GM23338 (cell line): ENCODE measurements around the gene SLC6A8. TPM values are rescaled to one million over a fixed set of nuclear protein-coding genes. Genes with fewer than 3 reads are reported as not detected.

Experiments
- ATAC-seq: fragments of 200-7000 bp; cut with Tn5 transposase; 3 replicates; pipeline ENCODE4 v1.9.1; 2020
- DNase-seq: peaks from one replicate; pipeline ENCODE4 v3.0.0-alpha.2; 2015; ENCODE audit warnings: low spot score
- H2AFZ ChIP-seq: fragments of 200-600 bp; sonication (generic); 2 replicates; pipeline ENCODE4 v1.8.0; 2016; ENCODE audit warnings: antibody characterized with exemption, mild to moderate bottlenecking, moderate library complexity
- H3F3A ChIP-seq: fragments of 200-600 bp; sonication (generic); replicated peaks from 2 replicates; pipeline ENCODE4 v1.8.0; 2017; ENCODE audit warnings: antibody characterized with exemption, mixed run types, low read depth
- H3K27ac ChIP-seq: fragments of 200-600 bp; sonication (generic); 2 replicates; pipeline ENCODE4 v1.6.1; 2016; ENCODE audit warnings: low read depth
- H3K27me3 ChIP-seq: fragments of 200-600 bp; sonication (generic); 2 replicates; pipeline ENCODE4 v1.8.0; 2016; ENCODE audit warnings: mild to moderate bottlenecking, mixed run types, moderate library complexity; ENCODE audit not compliant: insufficient read depth
- H3K36me3 ChIP-seq: fragments of 200-600 bp; sonication (generic); 2 replicates; pipeline ENCODE4 v1.8.0; 2016; ENCODE audit warnings: mild to moderate bottlenecking; ENCODE audit not compliant: insufficient read depth
- H3K4me1 ChIP-seq: fragments of 200-600 bp; sonication (generic); 2 replicates; pipeline ENCODE4 v1.8.0; 2016; ENCODE audit warnings: mild to moderate bottlenecking, moderate library complexity; ENCODE audit not compliant: insufficient read depth
- H3K4me2 ChIP-seq: fragments of 200-600 bp; sonication (generic); 2 replicates; pipeline ENCODE4 v1.7.1; 2017; ENCODE audit warnings: mixed run types
- H3K4me3 ChIP-seq: fragments of 200-600 bp; sonication (generic); 2 replicates; pipeline ENCODE4 v1.6.1; 2016; ENCODE audit warnings: mixed run types
- H3K79me2 ChIP-seq: fragments of 200-600 bp; sonication (generic); replicated peaks from 2 replicates; pipeline ENCODE4 v1.8.0; 2017; ENCODE audit warnings: mild to moderate bottlenecking; ENCODE audit not compliant: insufficient read depth
- H3K9me2 ChIP-seq: fragments of 200-600 bp; sonication (generic); 2 replicates; pipeline ENCODE4 v1.8.0; 2017; ENCODE audit not compliant: insufficient read depth
- H4K20me1 ChIP-seq: fragments of 200-600 bp; sonication (generic); replicated peaks from 2 replicates; pipeline ENCODE4 v1.8.0; 2017; ENCODE audit warnings: mild to moderate bottlenecking; ENCODE audit not compliant: insufficient read depth
- H3K27ac Mint-ChIP-seq: 2 replicates; pipeline ENCODE4 v1.8.0; 2020; ENCODE audit warnings: inconsistent platforms, mild to moderate bottlenecking, moderate library complexity, mixed read lengths
- H3K27me3 Mint-ChIP-seq: 3 replicates; pipeline ENCODE4 v1.8.0; 2022; ENCODE audit warnings: low read depth, mild to moderate bottlenecking, moderate library complexity, mixed read lengths, inconsistent platforms; ENCODE audit not compliant: insufficient read depth, poor library complexity
- H3K36me3 Mint-ChIP-seq: 3 replicates; pipeline ENCODE4 v1.8.0; 2021; ENCODE audit warnings: low read depth, mild to moderate bottlenecking, inconsistent platforms, moderate library complexity, mixed read lengths
- H3K4me1 Mint-ChIP-seq: 3 replicates; pipeline ENCODE4 v1.8.0; 2020; ENCODE audit warnings: mild to moderate bottlenecking, inconsistent platforms, mixed read lengths
- H3K4me3 Mint-ChIP-seq: 3 replicates; pipeline ENCODE4 v1.8.0; 2021; ENCODE audit warnings: moderate library complexity, mild to moderate bottlenecking, inconsistent platforms, mixed read lengths
- H3K9me3 Mint-ChIP-seq: 3 replicates; pipeline ENCODE4 v1.8.0; 2020; ENCODE audit warnings: moderate library complexity, mild to moderate bottlenecking, inconsistent platforms, mixed read lengths
- CREB1 ChIP-seq: fragments of 250-450 bp; sonication (Bioruptor Pico); IDR thresholded peaks from 2 replicates; pipeline ENCODE4 v1.5.0; 2020; ENCODE audit warnings: low read depth, mild to moderate bottlenecking, moderate library complexity
- EZH2 ChIP-seq: fragments of 200-600 bp; sonication (generic); IDR thresholded peaks from one replicate; pipeline ENCODE4 v1.8.0; 2017; ENCODE audit warnings: antibody characterized with exemption, mild to moderate bottlenecking, low read depth; ENCODE audit not compliant: unreplicated experiment
- JUNB ChIP-seq: IDR thresholded peaks from one replicate; pipeline ENCODE4 v1.6.1; 2016; ENCODE audit warnings: antibody characterized with exemption; ENCODE audit not compliant: unreplicated experiment
- ZNF114 ChIP-seq: fragments of 250-450 bp; sonication (Bioruptor Pico); IDR thresholded peaks from 2 replicates; pipeline ENCODE4 v1.5.0; 2020; ENCODE audit warnings: mild to moderate bottlenecking, moderate library complexity
- ZNF331 ChIP-seq: fragments of 250-450 bp; sonication (Bioruptor Pico); IDR thresholded peaks from 2 replicates; pipeline ENCODE4 v1.5.0; 2020; ENCODE audit warnings: low read depth, mild to moderate bottlenecking, moderate library complexity
- polyA plus RNA-seq: library from polyadenylated mRNA; unstranded; fragments of >200 nt; fragmentation: Nextera tagmentation; extraction: Ambion mirVana; gene quantifications from 2 replicates; pipeline ENCODE4 v1.2.1, GENCODE V29; 2016
- total RNA-seq: library from RNA; depleted of rRNA; stranded (reverse); fragments of >200 nt; shearing (Covaris generic); gene quantifications from 2 replicates; pipeline ENCODE4 v1.2.3, GENCODE V29; 2014
- TF ChIP-seq, protein P1 (sequence below): IDR thresholded peaks from 2 replicates; pipeline ENCODE4 v1.6.1; 2016; ENCODE audit warnings: antibody characterized with exemption
- TF ChIP-seq, protein P2 (sequence below): fragments of 250-450 bp; sonication (Bioruptor Pico); IDR thresholded peaks from 2 replicates; pipeline ENCODE4 v1.5.0; 2020; ENCODE audit warnings: mild to moderate bottlenecking, moderate library complexity

Gene SLC6A8
- total and polyA plus RNA-seq, 2 experiments from 2014 or later: 19.5 to 68.6 TPM

DNA sequence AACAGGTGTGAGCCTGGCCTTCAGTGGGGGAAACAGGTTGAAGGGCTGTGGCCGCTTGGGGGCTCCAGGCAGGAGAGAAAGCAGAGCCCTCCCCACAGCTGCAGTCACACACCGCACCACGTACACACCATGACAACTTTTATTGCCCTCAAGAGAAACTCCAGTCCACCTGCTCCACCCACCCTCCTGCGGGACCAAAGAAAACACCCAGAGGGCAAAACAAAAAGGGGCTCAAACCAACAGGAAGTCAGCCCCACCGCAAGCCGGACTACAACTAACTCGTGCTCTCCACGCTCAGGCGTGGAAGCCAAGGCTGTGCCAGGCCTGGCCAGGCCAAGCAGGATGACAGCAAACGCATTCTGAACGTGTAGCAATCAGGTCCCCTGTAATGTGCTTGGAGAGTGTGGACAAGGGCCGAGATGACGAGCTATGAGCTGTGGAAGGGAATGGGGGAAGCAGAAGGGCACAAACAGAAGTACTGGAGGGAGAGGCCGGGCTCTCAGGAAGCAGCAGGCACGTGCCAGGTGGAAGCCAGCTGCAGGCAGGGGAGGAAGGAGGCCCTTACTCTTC is 12.7 kb downstream of the SLC6A8 start:
- H3K4me1 ChIP-seq: no peaks in the 10 kb centered on the region
- TF ChIP-seq, protein P1, sequence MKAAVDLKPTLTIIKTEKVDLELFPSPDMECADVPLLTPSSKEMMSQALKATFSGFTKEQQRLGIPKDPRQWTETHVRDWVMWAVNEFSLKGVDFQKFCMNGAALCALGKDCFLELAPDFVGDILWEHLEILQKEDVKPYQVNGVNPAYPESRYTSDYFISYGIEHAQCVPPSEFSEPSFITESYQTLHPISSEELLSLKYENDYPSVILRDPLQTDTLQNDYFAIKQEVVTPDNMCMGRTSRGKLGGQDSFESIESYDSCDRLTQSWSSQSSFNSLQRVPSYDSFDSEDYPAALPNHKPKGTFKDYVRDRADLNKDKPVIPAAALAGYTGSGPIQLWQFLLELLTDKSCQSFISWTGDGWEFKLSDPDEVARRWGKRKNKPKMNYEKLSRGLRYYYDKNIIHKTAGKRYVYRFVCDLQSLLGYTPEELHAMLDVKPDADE: no peak
- TF ChIP-seq EZH2 (no peak), ZNF331 (CRISPR knock-in tag) (no peak), CREB1 (CRISPR knock-in tag) (no peak), ZNF114 (CRISPR knock-in tag) (no peak), JUNB (no peak)
- TF ChIP-seq, protein P2, sequence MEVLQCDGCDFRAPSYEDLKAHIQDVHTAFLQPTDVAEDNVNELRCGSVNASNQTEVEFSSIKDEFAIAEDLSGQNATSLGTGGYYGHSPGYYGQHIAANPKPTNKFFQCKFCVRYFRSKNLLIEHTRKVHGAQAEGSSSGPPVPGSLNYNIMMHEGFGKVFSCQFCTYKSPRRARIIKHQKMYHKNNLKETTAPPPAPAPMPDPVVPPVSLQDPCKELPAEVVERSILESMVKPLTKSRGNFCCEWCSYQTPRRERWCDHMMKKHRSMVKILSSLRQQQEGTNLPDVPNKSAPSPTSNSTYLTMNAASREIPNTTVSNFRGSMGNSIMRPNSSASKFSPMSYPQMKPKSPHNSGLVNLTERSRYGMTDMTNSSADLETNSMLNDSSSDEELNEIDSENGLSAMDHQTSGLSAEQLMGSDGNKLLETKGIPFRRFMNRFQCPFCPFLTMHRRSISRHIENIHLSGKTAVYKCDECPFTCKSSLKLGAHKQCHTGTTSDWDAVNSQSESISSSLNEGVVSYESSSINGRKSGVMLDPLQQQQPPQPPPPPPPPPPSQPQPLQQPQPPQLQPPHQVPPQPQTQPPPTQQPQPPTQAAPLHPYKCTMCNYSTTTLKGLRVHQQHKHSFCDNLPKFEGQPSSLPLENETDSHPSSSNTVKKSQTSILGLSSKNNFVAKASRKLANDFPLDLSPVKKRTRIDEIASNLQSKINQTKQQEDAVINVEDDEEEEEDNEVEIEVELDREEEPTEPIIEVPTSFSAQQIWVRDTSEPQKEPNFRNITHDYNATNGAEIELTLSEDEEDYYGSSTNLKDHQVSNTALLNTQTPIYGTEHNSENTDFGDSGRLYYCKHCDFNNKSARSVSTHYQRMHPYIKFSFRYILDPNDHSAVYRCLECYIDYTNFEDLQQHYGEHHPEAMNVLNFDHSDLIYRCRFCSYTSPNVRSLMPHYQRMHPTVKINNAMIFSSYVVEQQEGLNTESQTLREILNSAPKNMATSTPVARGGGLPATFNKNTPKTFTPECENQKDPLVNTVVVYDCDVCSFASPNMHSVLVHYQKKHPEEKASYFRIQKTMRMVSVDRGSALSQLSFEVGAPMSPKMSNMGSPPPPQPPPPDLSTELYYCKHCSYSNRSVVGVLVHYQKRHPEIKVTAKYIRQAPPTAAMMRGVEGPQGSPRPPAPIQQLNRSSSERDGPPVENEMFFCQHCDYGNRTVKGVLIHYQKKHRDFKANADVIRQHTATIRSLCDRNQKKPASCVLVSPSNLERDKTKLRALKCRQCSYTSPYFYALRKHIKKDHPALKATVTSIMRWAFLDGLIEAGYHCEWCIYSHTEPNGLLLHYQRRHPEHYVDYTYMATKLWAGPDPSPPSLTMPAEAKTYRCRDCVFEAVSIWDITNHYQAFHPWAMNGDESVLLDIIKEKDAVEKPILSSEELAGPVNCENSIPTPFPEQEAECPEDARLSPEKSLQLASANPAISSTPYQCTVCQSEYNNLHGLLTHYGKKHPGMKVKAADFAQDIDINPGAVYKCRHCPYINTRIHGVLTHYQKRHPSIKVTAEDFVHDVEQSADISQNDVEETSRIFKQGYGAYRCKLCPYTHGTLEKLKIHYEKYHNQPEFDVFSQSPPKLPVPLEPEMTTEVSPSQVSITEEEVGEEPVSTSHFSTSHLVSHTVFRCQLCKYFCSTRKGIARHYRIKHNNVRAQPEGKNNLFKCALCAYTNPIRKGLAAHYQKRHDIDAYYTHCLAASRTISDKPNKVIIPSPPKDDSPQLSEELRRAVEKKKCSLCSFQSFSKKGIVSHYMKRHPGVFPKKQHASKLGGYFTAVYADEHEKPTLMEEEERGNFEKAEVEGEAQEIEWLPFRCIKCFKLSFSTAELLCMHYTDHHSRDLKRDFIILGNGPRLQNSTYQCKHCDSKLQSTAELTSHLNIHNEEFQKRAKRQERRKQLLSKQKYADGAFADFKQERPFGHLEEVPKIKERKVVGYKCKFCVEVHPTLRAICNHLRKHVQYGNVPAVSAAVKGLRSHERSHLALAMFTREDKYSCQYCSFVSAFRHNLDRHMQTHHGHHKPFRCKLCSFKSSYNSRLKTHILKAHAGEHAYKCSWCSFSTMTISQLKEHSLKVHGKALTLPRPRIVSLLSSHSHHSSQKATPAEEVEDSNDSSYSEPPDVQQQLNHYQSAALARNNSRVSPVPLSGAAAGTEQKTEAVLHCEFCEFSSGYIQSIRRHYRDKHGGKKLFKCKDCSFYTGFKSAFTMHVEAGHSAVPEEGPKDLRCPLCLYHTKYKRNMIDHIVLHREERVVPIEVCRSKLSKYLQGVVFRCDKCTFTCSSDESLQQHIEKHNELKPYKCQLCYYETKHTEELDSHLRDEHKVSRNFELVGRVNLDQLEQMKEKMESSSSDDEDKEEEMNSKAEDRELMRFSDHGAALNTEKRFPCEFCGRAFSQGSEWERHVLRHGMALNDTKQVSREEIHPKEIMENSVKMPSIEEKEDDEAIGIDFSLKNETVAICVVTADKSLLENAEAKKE: no peak
- Mint-ChIP-seq H3K9me3 (no peaks in the 10 kb centered on the region), H3K4me1 (peaks cover 3% of the 10 kb centered on the region; the same call in 2 of the 3 replicates), H3K27ac (no peak overlapping the region), H3K27me3 (peaks cover 9% of the 10 kb centered on the region), H3K36me3 (peaks cover 35% of the 10 kb centered on the region), H3K4me3 (no peak overlapping the region)
- H3F3A ChIP-seq: no peaks in the 10 kb centered on the region
- no peaks in the 10 kb centered on the region for H3K9me2 ChIP-seq
- H3K36me3 ChIP-seq: no peaks in the 10 kb centered on the region
- no peaks in the 10 kb centered on the region for H3K79me2 ChIP-seq
- no peaks in the 10 kb centered on the region for H4K20me1 ChIP-seq
- DNase-seq: no peak
- no peak overlapping the region for H3K4me3 ChIP-seq
- no peaks in the 10 kb centered on the region for H3K27me3 ChIP-seq
- no peak overlapping the region for H3K4me2 ChIP-seq
- no peak for ATAC-seq
- H2AFZ ChIP-seq: no peak overlapping the region
- H3K27ac ChIP-seq: no peak overlapping the region
